Activated CD8-positive, alpha-beta memory T cell treated with anti-CD3 and anti-CD28 coated beads for 24 hours (primary cell): Measurements from ENCODE around the gene CAMK2G.

Experiments
- DNase-seq: peaks from one replicate; pipeline ENCODE4 v3.0.0-alpha.2; 2020

CAMK2G gene

GRCh38 chr10:73762915-73763314 lies 111.4 kb downstream of the CAMK2G start:
- no peak for DNase-seq
